ENCODE results near the gene TMEM238L. TPM values are rescaled to one million over a fixed set of nuclear protein-coding genes. Genes with fewer than 3 reads are reported as not detected.
A peak's percentile ranks its signal among the peaks of the same experiment; 100 is the strongest.

TMEM238L gene
- total RNA-seq, 1 donor from 2014 or later = not detected

DNA sequence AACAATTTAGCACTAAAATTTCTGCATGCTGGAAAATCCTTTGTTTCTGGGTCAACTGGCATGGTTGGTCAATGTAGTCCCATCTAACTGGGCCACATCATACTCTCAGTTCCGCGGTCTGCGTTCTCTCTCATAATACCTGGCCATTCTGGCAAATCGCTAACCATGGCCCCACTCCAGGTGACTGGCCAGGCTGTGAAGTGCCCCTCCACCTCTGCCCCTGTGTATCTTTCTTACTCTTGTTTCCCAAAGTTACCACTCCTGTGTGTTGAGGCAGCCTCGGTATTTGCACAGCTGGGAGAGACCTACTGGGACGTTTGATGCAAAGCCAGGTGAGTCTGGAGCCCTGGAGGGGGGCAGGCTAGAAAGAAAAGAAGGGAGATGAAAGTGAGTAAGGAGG, 2.0 kb upstream of the TMEM238L start:
- Histone ChIP-seq H3F3A (ENCODE audit: low read depth) (no peaks in the 10 kb centered on the region), H3K27ac (no peak overlapping the region), H3K4me2 (no peak overlapping the region)

DNA sequence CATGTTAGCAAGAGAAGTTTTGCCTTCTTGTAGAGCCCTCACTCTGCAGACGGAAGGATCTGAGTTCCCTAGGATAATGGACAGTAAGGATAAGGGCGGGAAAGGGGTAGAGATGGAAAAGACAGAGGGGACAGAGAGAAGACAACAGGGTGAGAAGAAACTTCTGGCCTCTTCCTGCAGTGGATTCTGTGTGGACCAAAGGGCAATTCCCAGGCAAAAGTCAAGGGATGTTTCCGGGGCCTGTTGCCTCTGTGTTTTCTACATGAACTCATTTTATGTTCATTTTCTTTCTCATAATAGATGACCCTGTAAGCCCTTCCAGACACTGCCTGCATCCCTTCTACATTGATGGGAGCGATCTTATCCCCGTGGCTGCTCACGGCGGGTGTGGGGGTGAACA, 647 bp upstream of the TMEM238L start:
- no peak overlapping the region for H3K9ac ChIP-seq
- Mint-ChIP-seq H3K27me3 (ENCODE audit: insufficient read depth, low read depth) (no peaks in the 10 kb centered on the region), H3K4me3 (no peak overlapping the region), H3K36me3 (no peaks in the 10 kb centered on the region), H3K9me3 (no peaks in the 10 kb centered on the region), H3K4me1 (peaks cover 6% of the 10 kb centered on the region), H3K27ac (no peak overlapping the region)
- no peaks in the 10 kb centered on the region for H3K79me2 ChIP-seq (ENCODE audit: low read depth)
- TF ChIP-seq EZH2 (IDR thresholded peaks at IDR 0.05) (no peak), EZH2phosphoT487 (IDR thresholded peaks at IDR 0.05) (no peak)
- TF ChIP-seq, protein P1, sequence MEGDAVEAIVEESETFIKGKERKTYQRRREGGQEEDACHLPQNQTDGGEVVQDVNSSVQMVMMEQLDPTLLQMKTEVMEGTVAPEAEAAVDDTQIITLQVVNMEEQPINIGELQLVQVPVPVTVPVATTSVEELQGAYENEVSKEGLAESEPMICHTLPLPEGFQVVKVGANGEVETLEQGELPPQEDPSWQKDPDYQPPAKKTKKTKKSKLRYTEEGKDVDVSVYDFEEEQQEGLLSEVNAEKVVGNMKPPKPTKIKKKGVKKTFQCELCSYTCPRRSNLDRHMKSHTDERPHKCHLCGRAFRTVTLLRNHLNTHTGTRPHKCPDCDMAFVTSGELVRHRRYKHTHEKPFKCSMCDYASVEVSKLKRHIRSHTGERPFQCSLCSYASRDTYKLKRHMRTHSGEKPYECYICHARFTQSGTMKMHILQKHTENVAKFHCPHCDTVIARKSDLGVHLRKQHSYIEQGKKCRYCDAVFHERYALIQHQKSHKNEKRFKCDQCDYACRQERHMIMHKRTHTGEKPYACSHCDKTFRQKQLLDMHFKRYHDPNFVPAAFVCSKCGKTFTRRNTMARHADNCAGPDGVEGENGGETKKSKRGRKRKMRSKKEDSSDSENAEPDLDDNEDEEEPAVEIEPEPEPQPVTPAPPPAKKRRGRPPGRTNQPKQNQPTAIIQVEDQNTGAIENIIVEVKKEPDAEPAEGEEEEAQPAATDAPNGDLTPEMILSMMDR (IDR thresholded peaks at IDR 0.05) = no peak
- no peak overlapping the region for H2AFZ ChIP-seq (replicated peaks)
- no peaks in the 10 kb centered on the region for H3K36me3 ChIP-seq
- no peak overlapping the region for H3K4me3 ChIP-seq
- no peak for DNase-seq (ENCODE audit: low spot score)
- no peaks in the 10 kb centered on the region for H3K9me3 ChIP-seq (ENCODE audit: low read depth)
- no peaks in the 10 kb centered on the region for H4K20me1 ChIP-seq (ENCODE audit: low read depth)
- H3K27ac ChIP-seq = no peak overlapping the region
- H3K27me3 ChIP-seq = no peaks in the 10 kb centered on the region
- peaks cover 7% of the 10 kb centered on the region for H3K4me1 ChIP-seq
- H3K4me2 ChIP-seq = peak overlapping the region; percentile 35
- no peaks in the 10 kb centered on the region for H3F3A ChIP-seq (ENCODE audit: low read depth)

More for the DNA sequence above, 2.0 kb upstream of the TMEM238L start:
- TF ChIP-seq EZH2 (IDR thresholded peaks at IDR 0.05) = no peak
- TF ChIP-seq, protein P1 (IDR thresholded peaks at IDR 0.05) = no peak
- Histone ChIP-seq H3K4me3 (no peak overlapping the region), H3K36me3 (no peaks in the 10 kb centered on the region), H3K9me3 (ENCODE audit: low read depth) (no peaks in the 10 kb centered on the region), H4K20me1 (ENCODE audit: low read depth) (no peaks in the 10 kb centered on the region), H3K79me2 (ENCODE audit: low read depth) (no peaks in the 10 kb centered on the region), H3K9ac (no peak overlapping the region), H3K27me3 (no peaks in the 10 kb centered on the region), H2AFZ (replicated peaks) (no peak overlapping the region), H3K4me1 (peaks cover 7% of the 10 kb centered on the region)
- DNase-seq (ENCODE audit: low spot score) = no peak
- no peaks in the 10 kb centered on the region for H3K9me3 Mint-ChIP-seq
- peaks cover 6% of the 10 kb centered on the region for H3K4me1 Mint-ChIP-seq
- no peak overlapping the region for H3K27ac Mint-ChIP-seq
- no peaks in the 10 kb centered on the region for H3K36me3 Mint-ChIP-seq
- peaks cover 4% of the 10 kb centered on the region for H3K27me3 Mint-ChIP-seq (ENCODE audit: insufficient read depth, low read depth)
- H3K4me3 Mint-ChIP-seq = no peak overlapping the region

DNA sequence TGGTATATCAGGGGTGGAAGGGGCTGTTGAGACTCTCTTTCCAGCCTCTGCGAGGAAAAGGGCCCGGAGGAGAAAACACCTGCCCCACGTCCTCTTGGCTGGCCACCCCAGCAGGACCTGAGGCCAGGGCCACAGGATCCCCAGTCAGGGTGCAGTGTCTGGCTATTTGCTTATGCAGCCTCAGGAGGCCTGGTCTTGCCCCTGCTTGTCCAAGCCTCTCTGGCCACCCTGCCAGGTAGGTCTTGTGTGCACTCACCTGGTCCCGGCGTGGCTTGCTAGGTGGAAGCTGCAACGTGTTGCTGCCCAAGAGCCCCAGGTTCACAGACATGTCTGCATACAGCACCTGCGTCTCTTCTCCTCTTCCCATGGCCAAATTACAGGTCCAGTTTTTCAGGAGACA, 549 bp downstream of the TMEM238L start:
- Histone ChIP-seq H2AFZ (replicated peaks) (no peak overlapping the region), H3K4me3 (no peak overlapping the region), H3F3A (ENCODE audit: low read depth) (no peaks in the 10 kb centered on the region), H3K79me2 (ENCODE audit: low read depth) (no peaks in the 10 kb centered on the region), H3K36me3 (no peaks in the 10 kb centered on the region), H4K20me1 (ENCODE audit: low read depth) (no peaks in the 10 kb centered on the region), H3K4me2 (no peak overlapping the region), H3K4me1 (peaks cover 7% of the 10 kb centered on the region), H3K27ac (no peak overlapping the region), H3K9ac (no peak overlapping the region), H3K9me3 (ENCODE audit: low read depth) (no peaks in the 10 kb centered on the region), H3K27me3 (no peaks in the 10 kb centered on the region)
- no peak overlapping the region for H3K4me3 Mint-ChIP-seq
- no peaks in the 10 kb centered on the region for H3K27me3 Mint-ChIP-seq (ENCODE audit: insufficient read depth, low read depth)
- H3K27ac Mint-ChIP-seq = no peak overlapping the region
- H3K9me3 Mint-ChIP-seq = no peaks in the 10 kb centered on the region
- peaks cover 6% of the 10 kb centered on the region for H3K4me1 Mint-ChIP-seq
- no peak for TF ChIP-seq EZH2phosphoT487 (IDR thresholded peaks at IDR 0.05)
- no peaks in the 10 kb centered on the region for H3K36me3 Mint-ChIP-seq
- no peak for DNase-seq (ENCODE audit: low spot score)

DNA sequence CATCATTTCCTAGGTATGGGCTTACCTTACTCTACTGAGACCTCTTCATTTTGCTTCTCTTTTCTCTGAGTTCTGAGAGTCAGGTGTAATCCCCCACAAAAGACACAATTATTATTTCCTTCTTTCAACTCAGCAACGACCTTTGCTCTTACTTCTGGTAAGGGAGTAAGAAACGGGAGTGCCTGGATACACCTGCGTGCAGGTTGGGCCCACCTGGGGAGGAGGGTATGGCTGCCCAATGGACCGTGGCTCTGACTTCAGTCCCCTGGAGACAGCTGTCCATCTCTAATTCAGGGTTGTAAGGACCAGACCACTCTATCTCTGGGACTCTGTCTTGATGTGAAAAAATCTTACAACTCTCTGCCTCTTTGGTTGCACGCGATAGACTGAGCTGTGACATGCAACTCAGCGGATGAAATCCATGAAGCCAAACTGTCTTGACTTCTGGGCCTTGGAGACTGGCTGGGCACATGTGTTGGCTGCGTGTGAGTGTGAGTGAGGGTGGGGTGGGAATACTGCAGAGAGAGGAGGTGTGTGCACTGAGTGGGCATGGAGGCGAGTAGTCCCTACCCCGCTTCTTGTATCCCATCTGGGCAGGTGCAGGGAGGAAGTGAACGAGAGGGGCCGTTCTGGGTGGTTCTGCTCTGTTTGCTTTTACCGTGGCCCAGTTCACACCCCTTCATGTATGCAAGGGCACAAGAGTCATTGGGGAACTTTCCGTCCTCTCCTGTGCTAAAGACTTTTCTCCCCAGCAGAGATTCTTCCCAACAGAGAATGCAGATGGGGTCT, 1.2 kb downstream of the TMEM238L start:
- H3K4me1 ChIP-seq = peaks cover 7% of the 10 kb centered on the region
- Mint-ChIP-seq H3K36me3 (no peaks in the 10 kb centered on the region), H3K9me3 (no peaks in the 10 kb centered on the region), H3K27me3 (ENCODE audit: insufficient read depth, low read depth) (no peaks in the 10 kb centered on the region), H3K4me3 (no peak overlapping the region), H3K4me1 (peaks cover 6% of the 10 kb centered on the region), H3K27ac (no peak overlapping the region)
- no peak overlapping the region for H3K9ac ChIP-seq
- no peak overlapping the region for H3K27ac ChIP-seq
- no peak overlapping the region for H2AFZ ChIP-seq (replicated peaks)
- no peak for DNase-seq (ENCODE audit: low spot score)
- H3K4me2 ChIP-seq = no peak overlapping the region
- H3K36me3 ChIP-seq = no peaks in the 10 kb centered on the region
- H4K20me1 ChIP-seq (ENCODE audit: low read depth) = no peaks in the 10 kb centered on the region
- TF ChIP-seq, protein P1 (IDR thresholded peaks at IDR 0.05) = no peak
- TF ChIP-seq EZH2 (IDR thresholded peaks at IDR 0.05) (no peak), EZH2phosphoT487 (IDR thresholded peaks at IDR 0.05) (no peak)
- no peaks in the 10 kb centered on the region for H3F3A ChIP-seq (ENCODE audit: low read depth)
- no peaks in the 10 kb centered on the region for H3K79me2 ChIP-seq (ENCODE audit: low read depth)
- H3K4me3 ChIP-seq = no peak overlapping the region
- no peaks in the 10 kb centered on the region for H3K9me3 ChIP-seq (ENCODE audit: low read depth)
- H3K27me3 ChIP-seq = no peaks in the 10 kb centered on the region

Data from neural progenitor cell (in vitro differentiated cells).